Measurements from ENCODE around the gene DNAI7. TPM values are rescaled to one million over a fixed set of nuclear protein-coding genes. Genes with fewer than 3 reads are reported as not detected.

DNAI7 gene
- polyA plus RNA-seq, 3 donors, result not detected

DNA sequence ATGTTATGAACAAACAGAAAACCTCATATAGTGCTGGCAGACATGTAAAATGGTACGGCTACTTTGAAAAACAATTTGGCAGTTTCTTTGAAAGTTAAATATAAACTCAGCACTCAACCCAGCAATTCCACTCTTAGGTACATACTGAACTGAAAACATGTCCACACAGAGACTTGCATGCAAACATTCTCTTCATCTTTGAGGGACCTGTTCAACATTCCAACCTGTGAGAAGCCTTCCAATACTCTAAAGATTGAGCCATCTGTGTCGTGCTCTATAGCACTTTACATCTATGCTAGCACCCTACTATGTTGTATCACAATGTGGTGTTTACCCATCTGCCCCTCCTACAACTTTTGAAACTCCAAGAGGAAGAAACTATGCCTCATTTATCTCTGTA, 79.3 kb downstream of the DNAI7 start:
- Histone ChIP-seq H3K4me3 (replicated peaks in 1 of 3; ENCODE audit: low read depth in 2 of 3, low read length in 3 of 3) (no peak overlapping the region), H3K27me3 (ENCODE audit: control insufficient read depth in 2 of 2, insufficient read depth in 2 of 2, low read length in 2 of 2) (no peaks in the 10 kb centered on the region), H3K79me2 (ENCODE audit: insufficient read depth, low read length) (no peaks in the 10 kb centered on the region), H3K36me3 (replicated peaks in 1 of 2; ENCODE audit: control insufficient read depth in 1 of 2, insufficient read depth in 2 of 2, low read length in 2 of 2) (peaks cover 0 to under 1% of the 10 kb centered on the region in 2 donors), H4K20me1 (ENCODE audit: insufficient read depth, low read length) (no peaks in the 10 kb centered on the region), H3K4me1 (ENCODE audit: control insufficient read depth in 1 of 2, insufficient read depth in 2 of 2, low read length in 2 of 2) (no peaks in the 10 kb centered on the region), H3K9me3 (replicated peaks in 1 of 2; ENCODE audit: control insufficient read depth in 1 of 2, insufficient read depth in 1 of 2, low read length in 2 of 2) (no peaks in the 10 kb centered on the region), H2AFZ (ENCODE audit: insufficient read depth, low read depth, low read length, poor library complexity, severe bottlenecking) (no peak overlapping the region), H3K4me2 (replicated peaks; ENCODE audit: extremely low read depth, low read length, poor library complexity, severe bottlenecking) (no peak overlapping the region), H3K27ac (ENCODE audit: low read depth in 1 of 2, low read length in 2 of 2) (no peak overlapping the region), H3K9ac (ENCODE audit: insufficient read depth, low read length, poor library complexity, severe bottlenecking) (no peak overlapping the region)
- H3K36me3 Mint-ChIP-seq, result no peaks in the 10 kb centered on the region
- TF ChIP-seq, protein P1, sequence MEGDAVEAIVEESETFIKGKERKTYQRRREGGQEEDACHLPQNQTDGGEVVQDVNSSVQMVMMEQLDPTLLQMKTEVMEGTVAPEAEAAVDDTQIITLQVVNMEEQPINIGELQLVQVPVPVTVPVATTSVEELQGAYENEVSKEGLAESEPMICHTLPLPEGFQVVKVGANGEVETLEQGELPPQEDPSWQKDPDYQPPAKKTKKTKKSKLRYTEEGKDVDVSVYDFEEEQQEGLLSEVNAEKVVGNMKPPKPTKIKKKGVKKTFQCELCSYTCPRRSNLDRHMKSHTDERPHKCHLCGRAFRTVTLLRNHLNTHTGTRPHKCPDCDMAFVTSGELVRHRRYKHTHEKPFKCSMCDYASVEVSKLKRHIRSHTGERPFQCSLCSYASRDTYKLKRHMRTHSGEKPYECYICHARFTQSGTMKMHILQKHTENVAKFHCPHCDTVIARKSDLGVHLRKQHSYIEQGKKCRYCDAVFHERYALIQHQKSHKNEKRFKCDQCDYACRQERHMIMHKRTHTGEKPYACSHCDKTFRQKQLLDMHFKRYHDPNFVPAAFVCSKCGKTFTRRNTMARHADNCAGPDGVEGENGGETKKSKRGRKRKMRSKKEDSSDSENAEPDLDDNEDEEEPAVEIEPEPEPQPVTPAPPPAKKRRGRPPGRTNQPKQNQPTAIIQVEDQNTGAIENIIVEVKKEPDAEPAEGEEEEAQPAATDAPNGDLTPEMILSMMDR (IDR thresholded peaks at IDR 0.05), result no peak
- no peak overlapping the region for H3K4me3 Mint-ChIP-seq
- no peak overlapping the region for H3K27ac Mint-ChIP-seq
- H3K4me1 Mint-ChIP-seq, result no peaks in the 10 kb centered on the region
- WGBS (ENCODE audit: insufficient coverage), result 100% methylated on average over 1 of the region's 2 CpGs
- peaks cover 0 to 2% (median 0%) of the 10 kb centered on the region in 7 donors for H3K9me3 Mint-ChIP-seq
- intact Hi-C loops (cut with micrococcal nuclease), result no loop called here
- DNase-seq, result no peak
- peaks cover 0 to 2% (median 0%) of the 10 kb centered on the region in 3 donors for H3K27me3 Mint-ChIP-seq (ENCODE audit: low read depth in 3 of 3)

DNA sequence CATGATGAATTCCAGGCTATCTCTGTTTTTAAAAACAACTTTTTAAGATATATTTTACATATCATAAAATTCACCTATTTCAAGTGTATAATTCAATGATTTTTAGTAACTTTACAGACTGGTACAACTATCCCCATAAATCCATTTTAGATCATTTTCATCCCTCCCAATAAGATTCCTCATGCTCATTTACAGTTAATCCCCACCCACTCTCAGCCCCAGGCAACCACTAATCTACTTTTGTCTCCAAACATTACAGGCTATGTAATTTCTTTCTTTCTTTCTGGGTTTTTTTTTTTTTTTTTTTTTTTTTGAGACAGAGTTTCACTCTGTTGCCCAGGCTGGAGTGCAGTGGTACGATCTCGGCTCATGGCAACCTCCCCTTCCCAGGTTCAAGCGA, 81.3 kb downstream of the DNAI7 start:
- Mint-ChIP-seq H3K4me3 (no peak overlapping the region), H3K27ac (no peak overlapping the region), H3K9me3 (peaks cover 0 to 2% (median 0%) of the 10 kb centered on the region in 7 donors), H3K36me3 (peaks cover 13 to 17% of the 10 kb centered on the region in 2 donors), H3K27me3 (ENCODE audit: low read depth in 3 of 3) (peaks cover 0 to 2% (median 0%) of the 10 kb centered on the region in 3 donors), H3K4me1 (no peaks in the 10 kb centered on the region)
- H3K27ac ChIP-seq (ENCODE audit: low read depth in 1 of 2, low read length in 2 of 2), result no peak overlapping the region
- no peaks in the 10 kb centered on the region for H4K20me1 ChIP-seq (ENCODE audit: insufficient read depth, low read length)
- no peak overlapping the region for H2AFZ ChIP-seq (ENCODE audit: insufficient read depth, low read depth, low read length, poor library complexity, severe bottlenecking)
- no peaks in the 10 kb centered on the region for H3K4me1 ChIP-seq (ENCODE audit: control insufficient read depth in 1 of 2, insufficient read depth in 2 of 2, low read length in 2 of 2)
- no peaks in the 10 kb centered on the region for H3K9me3 ChIP-seq (replicated peaks in 1 of 2; ENCODE audit: control insufficient read depth in 1 of 2, insufficient read depth in 1 of 2, low read length in 2 of 2)
- H3K79me2 ChIP-seq (ENCODE audit: insufficient read depth, low read length), result no peaks in the 10 kb centered on the region
- no peak overlapping the region for H3K4me2 ChIP-seq (replicated peaks; ENCODE audit: extremely low read depth, low read length, poor library complexity, severe bottlenecking)
- TF ChIP-seq, protein P1 (IDR thresholded peaks at IDR 0.05), result no peak
- H3K36me3 ChIP-seq (replicated peaks in 1 of 2; ENCODE audit: control insufficient read depth in 1 of 2, insufficient read depth in 2 of 2, low read length in 2 of 2), result peaks cover 14 to 18% of the 10 kb centered on the region in 2 donors
- H3K27me3 ChIP-seq (ENCODE audit: control insufficient read depth in 2 of 2, insufficient read depth in 2 of 2, low read length in 2 of 2), result no peaks in the 10 kb centered on the region
- DNase-seq, result no peak
- no peak overlapping the region for H3K9ac ChIP-seq (ENCODE audit: insufficient read depth, low read length, poor library complexity, severe bottlenecking)
- 100% methylated on average over 1 of the region's 3 CpGs for WGBS (ENCODE audit: insufficient coverage)
- intact Hi-C loops (cut with micrococcal nuclease), result no loop called here
- no peak overlapping the region for H3K4me3 ChIP-seq (replicated peaks in 1 of 3; ENCODE audit: low read depth in 2 of 3, low read length in 3 of 3)

Measured in CD14-positive monocyte (primary cell).